Measurements from ENCODE around the gene FAM8A1. TPM values are rescaled to one million over a fixed set of nuclear protein-coding genes. Genes with fewer than 3 reads are reported as not detected.

Gene FAM8A1
- total and polyA plus RNA-seq, 2 of the 13 experiments (the other 11 are each of a cell fraction or from before 2014, with no cell fraction given) = 30.5 to 34.3 TPM

DNA sequence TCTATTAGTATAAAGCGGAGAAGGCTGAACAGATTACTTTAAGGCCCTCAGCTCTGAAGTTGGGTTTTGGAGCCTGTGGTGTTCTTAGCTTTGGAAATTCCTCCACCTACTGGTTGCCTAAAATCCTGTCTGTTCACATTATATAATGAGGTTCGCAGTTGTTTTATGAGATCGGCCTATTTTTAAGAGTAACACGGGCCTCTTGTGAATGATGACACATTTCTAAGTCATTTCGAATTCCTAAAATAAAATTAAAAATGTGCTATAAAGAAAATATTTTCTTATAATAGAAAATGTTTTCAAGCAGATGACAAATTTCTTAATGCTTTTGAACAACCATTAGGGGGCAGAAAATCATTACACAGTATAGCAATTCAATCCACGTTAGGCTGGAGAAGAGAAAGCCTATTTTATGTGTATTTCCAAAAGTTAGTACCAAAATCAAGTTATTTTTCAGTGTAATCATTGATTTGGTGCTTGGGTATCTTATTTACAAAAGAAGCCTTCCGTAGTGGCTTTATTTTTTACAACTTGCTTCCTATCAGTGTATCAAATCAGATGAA is 15.8 kb upstream of the FAM8A1 start (continued):
- TF ChIP-seq, protein P1, sequence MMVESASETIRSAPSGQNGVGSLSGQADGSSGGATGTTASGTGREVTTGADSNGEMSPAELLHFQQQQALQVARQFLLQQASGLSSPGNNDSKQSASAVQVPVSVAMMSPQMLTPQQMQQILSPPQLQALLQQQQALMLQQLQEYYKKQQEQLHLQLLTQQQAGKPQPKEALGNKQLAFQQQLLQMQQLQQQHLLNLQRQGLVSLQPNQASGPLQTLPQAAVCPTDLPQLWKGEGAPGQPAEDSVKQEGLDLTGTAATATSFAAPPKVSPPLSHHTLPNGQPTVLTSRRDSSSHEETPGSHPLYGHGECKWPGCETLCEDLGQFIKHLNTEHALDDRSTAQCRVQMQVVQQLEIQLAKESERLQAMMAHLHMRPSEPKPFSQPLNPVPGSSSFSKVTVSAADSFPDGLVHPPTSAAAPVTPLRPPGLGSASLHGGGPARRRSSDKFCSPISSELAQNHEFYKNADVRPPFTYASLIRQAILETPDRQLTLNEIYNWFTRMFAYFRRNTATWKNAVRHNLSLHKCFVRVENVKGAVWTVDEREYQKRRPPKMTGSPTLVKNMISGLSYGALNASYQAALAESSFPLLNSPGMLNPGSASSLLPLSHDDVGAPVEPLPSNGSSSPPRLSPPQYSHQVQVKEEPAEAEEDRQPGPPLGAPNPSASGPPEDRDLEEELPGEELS (CRISPR knock-in tag; IDR thresholded peaks at IDR 0.05) = no peak
- TF ChIP-seq NCOA2 (CRISPR knock-in tag; IDR thresholded peaks at IDR 0.05) (peak; percentile 14; the same call in 1 of the 2 replicates), RAD21 (CRISPR knock-in tag; IDR thresholded peaks at IDR 0.05) (peak; percentile 78), ZFP1 (CRISPR knock-in tag; IDR thresholded peaks at IDR 0.05) (no peak), ZNF674 (CRISPR knock-in tag; IDR thresholded peaks at IDR 0.05; ENCODE audit: low read depth) (no peak), RXRB (CRISPR knock-in tag; IDR thresholded peaks at IDR 0.05; ENCODE audit: borderline replicate concordance) (peak; percentile 12; the same call in 1 of the 2 replicates), ZNF225 (CRISPR knock-in tag; IDR thresholded peaks at IDR 0.05) (no peak), CEBPG (CRISPR knock-in tag; IDR thresholded peaks at IDR 0.05) (0 out of 2 replicates have a peak, but pooled peaks have one; percentile 3), SIX1 (CRISPR knock-in tag; IDR thresholded peaks at IDR 0.05; ENCODE audit: borderline replicate concordance) (no peak), ZNF670 (CRISPR knock-in tag; IDR thresholded peaks at IDR 0.05; ENCODE audit: borderline replicate concordance) (no peak), MTF1 (CRISPR knock-in tag; IDR thresholded peaks at IDR 0.05) (no peak), KLF11 (CRISPR knock-in tag; IDR thresholded peaks at IDR 0.05) (0 out of 2 replicates have a peak, but pooled peaks have one; percentile 32), PAWR (CRISPR knock-in tag; IDR thresholded peaks at IDR 0.05; ENCODE audit: borderline replicate concordance) (no peak), IRF2 (CRISPR knock-in tag; IDR thresholded peaks at IDR 0.05) (no peak), KDM5A (IDR thresholded peaks at IDR 0.05; ENCODE audit: borderline replicate concordance, low read length) (peak; percentile 68; the same call in 1 of the 2 replicates), ZNF746 (CRISPR knock-in tag; IDR thresholded peaks at IDR 0.05) (no peak), ZNF17 (CRISPR knock-in tag; IDR thresholded peaks at IDR 0.05) (no peak), ZNF720 (CRISPR knock-in tag; IDR thresholded peaks at IDR 0.05) (no peak), ZNF792 (CRISPR knock-in tag; IDR thresholded peaks at IDR 0.05) (no peak)
- TF ChIP-seq, protein P2, sequence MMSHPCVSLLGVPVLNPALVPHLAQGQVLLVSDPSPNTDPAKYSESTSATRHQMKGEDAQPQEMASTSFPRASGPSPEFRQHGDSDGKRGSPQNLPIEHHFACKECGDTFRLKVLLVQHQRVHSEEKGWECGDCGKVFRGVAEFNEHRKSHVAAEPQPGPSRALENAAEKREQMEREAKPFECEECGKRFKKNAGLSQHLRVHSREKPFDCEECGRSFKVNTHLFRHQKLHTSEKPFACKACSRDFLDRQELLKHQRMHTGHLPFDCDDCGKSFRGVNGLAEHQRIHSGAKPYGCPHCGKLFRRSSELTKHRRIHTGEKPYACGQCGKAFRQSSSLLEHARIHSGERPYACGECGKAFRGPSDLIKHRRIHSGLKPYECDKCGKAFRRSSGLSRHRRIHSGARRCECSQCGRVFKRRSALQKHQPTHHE (CRISPR knock-in tag; IDR thresholded peaks at IDR 0.05; ENCODE audit: borderline replicate concordance) = no peak
